ENCODE measurements around the gene ZFAND3.

ZFAND3 gene

DNA sequence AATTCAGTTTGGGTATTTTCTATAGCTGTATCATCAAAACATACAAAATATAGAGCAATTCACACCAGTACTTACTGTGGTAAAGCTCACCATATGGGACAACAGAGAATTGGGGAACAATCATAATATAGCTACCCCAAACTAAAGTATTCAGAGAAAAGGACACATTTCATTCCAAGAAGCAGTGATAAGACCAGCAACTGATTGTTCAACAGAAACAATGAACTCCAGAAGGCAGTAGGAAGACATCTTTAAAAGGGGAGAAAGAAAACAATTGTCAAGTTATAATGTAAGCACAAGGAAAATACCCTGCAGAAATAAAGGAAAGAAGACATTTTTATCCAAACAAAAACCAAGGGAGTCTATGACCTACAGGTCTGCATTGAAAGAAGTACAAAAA lies 210.9 kb downstream of the ZFAND3 start:
- TF ChIP-seq, protein P1, sequence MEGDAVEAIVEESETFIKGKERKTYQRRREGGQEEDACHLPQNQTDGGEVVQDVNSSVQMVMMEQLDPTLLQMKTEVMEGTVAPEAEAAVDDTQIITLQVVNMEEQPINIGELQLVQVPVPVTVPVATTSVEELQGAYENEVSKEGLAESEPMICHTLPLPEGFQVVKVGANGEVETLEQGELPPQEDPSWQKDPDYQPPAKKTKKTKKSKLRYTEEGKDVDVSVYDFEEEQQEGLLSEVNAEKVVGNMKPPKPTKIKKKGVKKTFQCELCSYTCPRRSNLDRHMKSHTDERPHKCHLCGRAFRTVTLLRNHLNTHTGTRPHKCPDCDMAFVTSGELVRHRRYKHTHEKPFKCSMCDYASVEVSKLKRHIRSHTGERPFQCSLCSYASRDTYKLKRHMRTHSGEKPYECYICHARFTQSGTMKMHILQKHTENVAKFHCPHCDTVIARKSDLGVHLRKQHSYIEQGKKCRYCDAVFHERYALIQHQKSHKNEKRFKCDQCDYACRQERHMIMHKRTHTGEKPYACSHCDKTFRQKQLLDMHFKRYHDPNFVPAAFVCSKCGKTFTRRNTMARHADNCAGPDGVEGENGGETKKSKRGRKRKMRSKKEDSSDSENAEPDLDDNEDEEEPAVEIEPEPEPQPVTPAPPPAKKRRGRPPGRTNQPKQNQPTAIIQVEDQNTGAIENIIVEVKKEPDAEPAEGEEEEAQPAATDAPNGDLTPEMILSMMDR (conservative IDR thresholded peaks at IDR 0.05; ENCODE audit: control insufficient read depth, insufficient read depth, low read depth, low read length): no peak
- DNase-seq (ENCODE audit: low read depth): no peak
- H3K4me3 ChIP-seq (ENCODE audit: control insufficient read depth, low read depth, low read length): no peak overlapping the region

DNA sequence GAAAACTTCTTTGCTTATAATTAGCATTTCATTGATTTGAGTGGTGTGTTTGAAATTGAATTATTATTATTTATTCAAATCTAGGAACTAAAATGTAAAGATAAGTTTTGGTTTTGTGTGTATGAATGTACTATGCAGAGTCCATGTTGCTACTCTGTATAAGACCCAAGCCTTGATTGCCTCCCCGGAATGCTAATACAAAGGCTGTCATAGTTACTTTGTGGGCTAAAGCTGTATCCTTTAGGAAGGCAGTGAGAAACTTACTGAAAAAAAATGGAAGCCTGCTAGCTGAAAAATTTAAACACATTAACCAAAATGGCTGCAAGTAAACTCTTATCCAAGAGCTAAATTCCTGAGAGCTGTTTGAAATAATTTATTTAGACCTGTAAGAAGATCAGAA lies 213.3 kb downstream of the ZFAND3 start:
- TF ChIP-seq, protein P1 (conservative IDR thresholded peaks at IDR 0.05; ENCODE audit: control insufficient read depth, insufficient read depth, low read depth, low read length): no peak
- H3K4me3 ChIP-seq (ENCODE audit: control insufficient read depth, low read depth, low read length): no peak overlapping the region
- DNase-seq (ENCODE audit: low read depth): no peak

DNA sequence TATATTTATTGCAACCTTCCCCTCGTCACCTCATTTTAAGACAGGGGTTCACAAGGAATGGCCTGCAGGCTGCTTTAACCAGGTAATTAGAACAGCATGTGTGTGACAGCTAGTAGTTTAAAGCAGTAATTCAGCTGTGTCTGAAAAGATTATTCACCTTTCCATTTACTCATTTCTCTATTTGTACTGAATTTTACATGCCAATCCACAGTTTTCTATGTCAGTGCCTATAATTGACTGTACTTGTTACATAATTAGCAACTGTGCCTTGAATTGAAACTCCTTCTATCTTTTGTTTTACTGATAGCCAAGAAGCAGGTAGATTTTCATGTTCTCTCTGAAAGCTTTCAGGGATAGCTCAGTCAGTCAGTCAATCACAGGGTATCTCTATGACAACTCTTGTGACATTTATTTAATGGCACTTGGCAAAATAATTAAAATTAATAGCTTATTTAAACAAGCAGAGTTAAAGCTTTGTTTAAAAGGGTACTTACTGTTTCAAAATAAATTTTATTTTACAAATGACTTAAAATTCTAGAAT lies 214.0 kb downstream of the ZFAND3 start:
- TF ChIP-seq, protein P1 (conservative IDR thresholded peaks at IDR 0.05; ENCODE audit: control insufficient read depth, insufficient read depth, low read depth, low read length): no peak

DNA sequence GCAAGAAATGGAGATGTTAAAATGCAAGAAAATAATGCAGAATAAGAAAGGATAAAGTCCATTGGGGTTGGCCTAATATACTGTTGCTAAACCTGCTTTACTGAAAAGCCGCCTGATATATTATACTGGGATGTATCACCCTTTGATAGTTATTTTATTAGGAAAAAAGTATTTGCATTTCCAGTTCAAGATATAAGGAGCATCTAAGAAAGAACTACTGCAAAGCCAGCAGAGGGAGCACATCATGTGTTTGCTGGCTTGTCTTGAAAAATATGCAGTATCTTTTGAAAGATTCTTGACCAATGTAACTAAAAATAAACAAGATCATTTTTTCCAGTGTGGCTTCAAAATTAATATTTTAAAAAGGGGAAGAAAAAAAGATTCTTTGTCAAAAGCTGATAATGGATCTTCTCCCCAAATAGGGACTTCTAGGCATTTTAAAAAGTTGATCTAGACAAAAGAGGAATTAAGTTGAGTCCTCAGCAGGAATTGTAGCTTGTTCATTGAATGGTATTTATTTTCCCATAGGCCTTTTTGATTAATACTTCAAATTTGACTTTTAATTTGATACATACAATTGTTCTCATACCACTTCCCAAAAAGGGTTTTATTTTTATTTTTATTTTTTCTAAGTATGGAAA lies 214.9 kb downstream of the ZFAND3 start:
- TF ChIP-seq, protein P1 (conservative IDR thresholded peaks at IDR 0.05; ENCODE audit: control insufficient read depth, insufficient read depth, low read depth, low read length): peak; percentile 75
- DNase-seq (ENCODE audit: low read depth): peak; percentile 74
- no peak overlapping the region for H3K4me3 ChIP-seq (ENCODE audit: control insufficient read depth, low read depth, low read length)

More for the DNA sequence above, 214.0 kb downstream of the ZFAND3 start:
- DNase-seq (ENCODE audit: low read depth): no peak
- no peak overlapping the region for H3K4me3 ChIP-seq (ENCODE audit: control insufficient read depth, low read depth, low read length)

DNA sequence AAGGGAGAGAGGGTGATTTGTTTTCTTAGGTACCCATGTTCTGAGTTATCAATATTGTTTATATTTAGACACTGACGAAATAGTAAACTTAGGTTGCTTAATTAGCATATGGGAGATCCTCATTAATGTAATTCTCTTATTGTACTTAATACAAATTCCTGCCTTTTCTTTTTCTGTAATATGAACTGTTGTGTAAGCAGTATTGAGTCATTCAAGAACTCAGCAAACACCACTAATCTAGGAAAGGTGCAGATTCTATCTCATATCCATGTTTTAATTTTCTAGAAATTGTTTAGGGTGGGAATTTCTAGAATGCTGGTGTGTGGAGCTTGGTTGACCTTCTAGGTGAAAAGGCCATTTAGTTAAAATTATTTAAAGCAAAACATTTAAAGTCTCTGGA lies 216.0 kb downstream of the ZFAND3 start:
- TF ChIP-seq, protein P1 (conservative IDR thresholded peaks at IDR 0.05; ENCODE audit: control insufficient read depth, insufficient read depth, low read depth, low read length): no peak
- no peak overlapping the region for H3K4me3 ChIP-seq (ENCODE audit: control insufficient read depth, low read depth, low read length)
- peak; percentile 12 for DNase-seq (ENCODE audit: low read depth)

DNA sequence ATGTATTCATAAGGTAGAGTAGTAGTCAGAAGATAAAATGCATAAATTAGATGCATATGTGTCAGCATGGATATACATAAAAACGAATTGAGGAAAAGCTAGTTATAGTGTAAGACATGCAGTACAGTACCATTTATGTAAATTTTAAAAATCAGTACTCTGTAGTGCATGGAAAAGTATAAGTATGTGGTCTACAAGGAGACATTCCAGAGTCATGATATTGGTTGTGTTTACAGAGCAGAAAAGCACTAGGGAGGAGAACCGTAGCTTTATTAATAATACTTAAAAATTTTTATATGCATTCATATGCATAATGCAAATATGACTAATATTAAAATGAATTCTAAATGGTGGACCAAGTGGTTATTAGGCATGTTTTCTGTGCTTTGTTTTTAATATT lies 220.0 kb downstream of the ZFAND3 start:
- DNase-seq (ENCODE audit: low read depth): no peak
- no peak overlapping the region for H3K4me3 ChIP-seq (ENCODE audit: control insufficient read depth, low read depth, low read length)
- TF ChIP-seq, protein P1 (conservative IDR thresholded peaks at IDR 0.05; ENCODE audit: control insufficient read depth, insufficient read depth, low read depth, low read length): no peak
